Body of pancreas (tissue), 4 donors: ENCODE data around the gene LMAN2. TPM values are rescaled to one million over a fixed set of nuclear protein-coding genes. Genes with fewer than 3 reads are reported as not detected.

Experiments
- ATAC-seq: fragments of 150-250 bp; one replicate; pipeline ENCODE4 v1.9.1; 2016
- DNase-seq, 4 donors: peaks; one replicate each; pipeline ENCODE4 v3.0.0-alpha.2; 2019
- H3K27ac ChIP-seq, 4 donors: fragments of 200-600 bp; sonication (generic); 1 replicate in 3 of 4; 2 replicates in 1 of 4; pipeline versions ENCODE4 v1.5.1 to v1.6.1; 2016 to 2019; ENCODE audit warnings: mild to moderate bottlenecking in 1 of 4, mixed read lengths in 1 of 4, moderate library complexity in 1 of 4
- H3K27me3 ChIP-seq, 2 donors: fragments of 200-600 bp; sonication (generic); one replicate each; pipeline ENCODE4 v1.6.0; 2016; ENCODE audit warnings: mild to moderate bottlenecking in 1 of 2
- H3K36me3 ChIP-seq, 2 donors: fragments of 200-600 bp; sonication (generic); replicated peaks in 1 of 2; 2 replicates each; pipeline ENCODE4 v1.5.1; 2016; ENCODE audit warnings: low read depth in 2 of 2; ENCODE audit not compliant: insufficient read depth in 1 of 2
- H3K4me1 ChIP-seq: fragments of 200-600 bp; sonication (generic); one replicate; pipeline ENCODE4 v1.6.0; 2016
- H3K4me3 ChIP-seq, 2 donors: fragments of 200-600 bp; sonication (generic); 1 replicate in 1 of 2; 2 replicates in 1 of 2; pipeline ENCODE4 v1.5.1; 2016 to 2019
- H3K9me3 ChIP-seq, 3 donors: fragments of 200-600 bp; sonication (generic); 1 replicate in 2 of 3; 2 replicates in 1 of 3; pipeline ENCODE4 v1.5.1; 2016
- POLR2A ChIP-seq, 3 donors: fragments of 450-650 bp; IDR thresholded peaks; one replicate each; pipeline ENCODE4 v1.6.1; 2016; ENCODE audit warnings: antibody characterized with exemption in 3 of 3, mild to moderate bottlenecking in 2 of 3
- WGBS, 2 donors: methylation state at CpG; one replicate each; pipeline ENCODE4 v1.1.5; 2017; 5-methylcytosine and 5-hydroxymethylcytosine counted together
- intact Hi-C: fragments of 100-400 bp; cut with DNase I; formaldehyde crosslinking; loops from one replicate; pipeline ENCODE4 v1.15.1; 2023
- total RNA-seq, 2 donors: library from RNA; depleted of rRNA; stranded (reverse); fragments of >200 nt; gene quantifications; one replicate each; pipeline ENCODE4 v1.1.0, GENCODE V29; 2016
- TF ChIP-seq, protein P1 (sequence below), 7 experiments: fragments of 450-650 bp in 4 of 7; fragments of 200-600 bp in 3 of 7; sonication (generic) in 3 of 7; IDR thresholded peaks; one replicate each; pipeline ENCODE4 v1.5.1; 2016 to 2019; ENCODE audit warnings: antibody characterized with exemption in 7 of 7

The LMAN2 gene
- total RNA-seq, 2 donors from 2014 or later, result 218 to 227 TPM

GRCh38 chr5:177355162-177355867 is 3.8 kb upstream of the LMAN2 start:
- Histone ChIP-seq H3K27ac (no peak overlapping the region), H3K36me3 (no peaks in the 10 kb centered on the region), H3K27me3 (no peaks in the 10 kb centered on the region), H3K9me3 (no peaks in the 10 kb centered on the region), H3K4me3 (no peak overlapping the region), H3K4me1 (peaks cover 11% of the 10 kb centered on the region)
- WGBS, 2 donors, result 94 to 95% methylated on average over 1 of the region's 1 CpG
- intact Hi-C loops, result loop anchor here (5.0 kb wide), 1 partner anchor 33 kb away; no protein-coding TSS in a partner anchor
- DNase-seq (no peak), ATAC-seq (no peak)
- no peak for TF ChIP-seq POLR2A (IDR thresholded peaks at IDR 0.05)
- TF ChIP-seq, protein P1, sequence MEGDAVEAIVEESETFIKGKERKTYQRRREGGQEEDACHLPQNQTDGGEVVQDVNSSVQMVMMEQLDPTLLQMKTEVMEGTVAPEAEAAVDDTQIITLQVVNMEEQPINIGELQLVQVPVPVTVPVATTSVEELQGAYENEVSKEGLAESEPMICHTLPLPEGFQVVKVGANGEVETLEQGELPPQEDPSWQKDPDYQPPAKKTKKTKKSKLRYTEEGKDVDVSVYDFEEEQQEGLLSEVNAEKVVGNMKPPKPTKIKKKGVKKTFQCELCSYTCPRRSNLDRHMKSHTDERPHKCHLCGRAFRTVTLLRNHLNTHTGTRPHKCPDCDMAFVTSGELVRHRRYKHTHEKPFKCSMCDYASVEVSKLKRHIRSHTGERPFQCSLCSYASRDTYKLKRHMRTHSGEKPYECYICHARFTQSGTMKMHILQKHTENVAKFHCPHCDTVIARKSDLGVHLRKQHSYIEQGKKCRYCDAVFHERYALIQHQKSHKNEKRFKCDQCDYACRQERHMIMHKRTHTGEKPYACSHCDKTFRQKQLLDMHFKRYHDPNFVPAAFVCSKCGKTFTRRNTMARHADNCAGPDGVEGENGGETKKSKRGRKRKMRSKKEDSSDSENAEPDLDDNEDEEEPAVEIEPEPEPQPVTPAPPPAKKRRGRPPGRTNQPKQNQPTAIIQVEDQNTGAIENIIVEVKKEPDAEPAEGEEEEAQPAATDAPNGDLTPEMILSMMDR (IDR thresholded peaks at IDR 0.05), result no peak

- ATAC-seq (no peak), DNase-seq (no peak)
- Histone ChIP-seq H3K4me1 (peaks cover 17% of the 10 kb centered on the region), H3K9me3 (no peaks in the 10 kb centered on the region), H3K4me3 (no peak overlapping the region), H3K27me3 (no peaks in the 10 kb centered on the region), H3K36me3 (no peaks in the 10 kb centered on the region), H3K27ac (no peak overlapping the region)
- WGBS, 2 donors, result 65 to 86% methylated on average over 3 of the region's 3 CpGs
- intact Hi-C loops, result loop anchor here (5.0 kb wide), 1 partner anchor 32 kb away; no protein-coding TSS in a partner anchor
- TF ChIP-seq, protein P1 (IDR thresholded peaks at IDR 0.05), result no peak
These were observed 3.2 kb upstream of the LMAN2 start for GRCh38 chr5:177354711-177355110.

DNA sequence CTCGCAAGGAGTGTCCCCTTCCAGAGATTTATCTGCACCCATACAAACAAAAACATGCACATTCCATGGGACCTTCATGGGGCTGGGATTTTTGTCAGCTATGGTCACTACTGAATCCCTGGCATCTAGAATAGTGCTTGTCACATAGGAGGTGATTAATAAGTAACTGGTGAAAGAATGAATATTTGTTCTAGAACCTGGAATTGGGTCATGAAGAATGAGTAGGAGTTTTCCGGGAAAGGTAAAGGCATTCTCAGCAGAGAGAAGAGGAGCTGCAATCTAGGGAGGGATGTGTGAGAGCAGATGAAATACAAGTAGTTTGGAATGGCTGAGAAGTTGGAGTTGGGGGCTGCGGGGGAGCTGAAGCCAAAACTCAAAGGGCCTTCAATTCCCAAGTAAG is 2.8 kb upstream of the LMAN2 start:
- no peak for DNase-seq
- Histone ChIP-seq H3K27me3 (no peaks in the 10 kb centered on the region), H3K27ac (no peak overlapping the region), H3K4me1 (peaks cover 21% of the 10 kb centered on the region), H3K36me3 (no peaks in the 10 kb centered on the region), H3K4me3 (no peak overlapping the region), H3K9me3 (no peaks in the 10 kb centered on the region)
- intact Hi-C loops, result no loop called here
- TF ChIP-seq POLR2A (IDR thresholded peaks at IDR 0.05), result no peak
- TF ChIP-seq, protein P1 (IDR thresholded peaks at IDR 0.05), result no peak
- ATAC-seq, result no peak
- 86 to 92% methylated on average over 3 of the region's 3 CpGs for WGBS, 2 donors

DNA sequence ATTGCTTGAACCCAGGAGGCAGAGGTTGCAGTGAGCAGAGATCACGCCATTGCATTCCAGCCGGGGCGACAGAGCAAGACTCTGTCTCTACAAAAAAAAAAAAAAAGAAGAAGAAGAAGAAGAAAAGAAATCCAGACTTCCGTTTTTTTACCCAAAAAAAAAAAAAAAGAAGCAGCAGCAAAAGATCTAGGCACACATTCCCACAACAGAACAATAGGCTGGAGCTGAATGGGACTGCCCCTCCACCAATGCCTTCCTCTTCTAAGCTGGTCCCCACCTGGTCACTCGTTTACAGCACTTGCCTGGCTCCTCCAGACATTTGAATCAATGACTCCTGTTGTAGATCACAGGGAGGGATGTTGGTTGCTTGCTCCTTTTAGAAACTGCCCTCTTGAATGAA is 1.6 kb upstream of the LMAN2 start:
- no peak overlapping the region for H3K27ac ChIP-seq
- no peaks in the 10 kb centered on the region for H3K9me3 ChIP-seq
- TF ChIP-seq, protein P1 (IDR thresholded peaks at IDR 0.05), result no peak
- TF ChIP-seq POLR2A (IDR thresholded peaks at IDR 0.05), result no peak
- ATAC-seq (no peak), DNase-seq (no peak)
- H3K27me3 ChIP-seq, result no peaks in the 10 kb centered on the region
- H3K4me1 ChIP-seq, result peaks cover 31% of the 10 kb centered on the region
- no peaks in the 10 kb centered on the region for H3K36me3 ChIP-seq
- H3K4me3 ChIP-seq, result no peak overlapping the region
- WGBS, 2 donors, result 74 to 77% methylated on average over 5 of the region's 5 CpGs
- intact Hi-C loops, result no loop called here
